ENCODE measurements around the gene BRWD1.

BRWD1 gene

GRCh38 chr21:39313571-39314142 is at the start of gene BRWD1:
BRWD1 (minus strand) TSS chr21:39313632; CDS start chr21:39313491, 141 bp downstream.
- peak; percentile 88 for DNase-seq

- DNase-seq: no peak
These were observed 49.3 kb upstream of the BRWD1 start for GRCh38 chr21:39362733-39363132.

GRCh38 chr21:39359382-39359781 is 46.0 kb upstream of the BRWD1 start:
- DNase-seq: no peak

GRCh38 chr21:39353295-39353694 is 39.9 kb upstream of the BRWD1 start:
- DNase-seq: no peak

- DNase-seq: no peak
These were observed 36.9 kb upstream of the BRWD1 start for GRCh38 chr21:39350094-39351005.

- peak; percentile 94 for DNase-seq
These were observed 36.0 kb upstream of the BRWD1 start for GRCh38 chr21:39349211-39350093.

- DNase-seq: peak; percentile 85
These were observed 35.2 kb upstream of the BRWD1 start, which contains the start of gene HMGN1 for GRCh38 chr21:39348355-39349210. HMGN1 (minus strand) TSS chr21:39349088; CDS start chr21:39348917, 171 bp downstream.

GRCh38 chr21:39348040-39348354 is 34.6 kb upstream of the BRWD1 start:
- DNase-seq: peak; percentile 40

GRCh38 chr21:39347537-39347936 is 34.1 kb upstream of the BRWD1 start:
- no peak for DNase-seq

- DNase-seq: no peak
These were observed 33.4 kb upstream of the BRWD1 start for GRCh38 chr21:39346671-39347331.

GRCh38 chr21:39346206-39346605 is 32.8 kb upstream of the BRWD1 start:
- DNase-seq: peak; percentile 13

- no peak for DNase-seq
These were observed 32.0 kb upstream of the BRWD1 start for GRCh38 chr21:39345440-39345839.

GRCh38 chr21:39344848-39345247 is 31.4 kb upstream of the BRWD1 start:
- no peak for DNase-seq

GRCh38 chr21:39341249-39341923 is 28.0 kb upstream of the BRWD1 start:
- no peak for DNase-seq

GRCh38 chr21:39340687-39341086 is 27.3 kb upstream of the BRWD1 start:
- no peak for DNase-seq

GRCh38 chr21:39339231-39339630 is 25.8 kb upstream of the BRWD1 start:
- no peak for DNase-seq

GRCh38 chr21:39336457-39337008 is 23.1 kb upstream of the BRWD1 start:
- no peak for DNase-seq

- DNase-seq: no peak
These were observed 21.2 kb upstream of the BRWD1 start for GRCh38 chr21:39334611-39335010.

GRCh38 chr21:39332175-39332574 is 18.7 kb upstream of the BRWD1 start:
- DNase-seq: no peak

GRCh38 chr21:39330001-39330400 is 16.6 kb upstream of the BRWD1 start:
- DNase-seq: no peak

- DNase-seq: no peak
These were observed 14.3 kb upstream of the BRWD1 start for GRCh38 chr21:39327727-39328126.
